Tibial nerve (tissue), 3 donors: Measurements from ENCODE around the gene SAMHD1.
"Not testable (repeated sequence)": the region's sequence is repeated elsewhere in the genome, so short reads cannot be mapped to it uniquely, and the experiment has no call there.

Experiments
- CTCF ChIP-seq, 5 experiments: fragments of 200-600 bp in 3 of 5; fragments of 450-650 bp in 2 of 5; sonication (generic) in 3 of 5; IDR thresholded peaks; one replicate each; pipeline ENCODE4 v1.5.1; 2016 to 2019; ENCODE audit warnings: antibody characterized with exemption in 5 of 5, mild to moderate bottlenecking in 3 of 5, moderate library complexity in 2 of 5
- POLR2A ChIP-seq, 2 donors: fragments of 450-650 bp; IDR thresholded peaks; one replicate each; pipeline ENCODE4 v1.6.1; 2017; ENCODE audit warnings: antibody characterized with exemption in 2 of 2, mild to moderate bottlenecking in 2 of 2, moderate library complexity in 2 of 2

- TF ChIP-seq CTCF, POLR2A (IDR thresholded peaks at IDR 0.05): not testable (repeated sequence)
Measured at GRCh38 chr20:36966965-36967364, 15.5 kb upstream of the SAMHD1 start.
